Neural progenitor cell (in vitro differentiated cells): ENCODE measurements around the gene DISP2. TPM values are rescaled to one million over a fixed set of nuclear protein-coding genes. Genes with fewer than 3 reads are reported as not detected.

ENCODE experiments used
- DNase-seq: peaks from one replicate; pipeline ENCODE4 v3.0.0-alpha.2; 2016; ENCODE audit warnings: low spot score
- H2AFZ ChIP-seq: fragments of 200-600 bp; sonication (generic); replicated peaks from 2 replicates; pipeline ENCODE4 v1.6.1; 2016; ENCODE audit warnings: antibody characterized with exemption
- H3F3A ChIP-seq: fragments of 200-600 bp; sonication (generic); 2 replicates; pipeline ENCODE4 v1.6.1; 2016; ENCODE audit warnings: antibody characterized with exemption, low read depth
- H3K27ac ChIP-seq: fragments of 200-600 bp; sonication (generic); 2 replicates; pipeline ENCODE4 v1.5.1; 2016; ENCODE audit warnings: mild to moderate bottlenecking
- H3K27me3 ChIP-seq: fragments of 200-600 bp; sonication (generic); 2 replicates; pipeline ENCODE4 v1.6.1; 2016; ENCODE audit warnings: mild to moderate bottlenecking, moderate library complexity
- H3K36me3 ChIP-seq: fragments of 200-600 bp; sonication (generic); 2 replicates; pipeline ENCODE4 v1.5.1; 2016
- H3K4me1 ChIP-seq: fragments of 200-600 bp; sonication (generic); 2 replicates; pipeline ENCODE4 v1.6.1; 2016; ENCODE audit warnings: mixed run types
- H3K4me2 ChIP-seq: fragments of 200-600 bp; sonication (generic); 2 replicates; pipeline ENCODE4 v1.6.1; 2016
- H3K4me3 ChIP-seq: fragments of 200-600 bp; sonication (generic); 2 replicates; pipeline ENCODE4 v1.5.1; 2016
- H3K79me2 ChIP-seq: fragments of 200-600 bp; sonication (generic); 2 replicates; pipeline ENCODE4 v1.6.1; 2016; ENCODE audit warnings: low read depth
- H3K9ac ChIP-seq: fragments of 200-600 bp; sonication (generic); 2 replicates; pipeline ENCODE4 v1.6.1; 2016
- H3K9me3 ChIP-seq: fragments of 200-600 bp; sonication (generic); 2 replicates; pipeline ENCODE4 v1.5.1; 2016; ENCODE audit warnings: low read depth
- H4K20me1 ChIP-seq: fragments of 200-600 bp; sonication (generic); 2 replicates; pipeline ENCODE4 v1.6.1; 2016; ENCODE audit warnings: low read depth
- H3K27ac Mint-ChIP-seq: 3 replicates; pipeline ENCODE4 v1.8.0; 2021; ENCODE audit warnings: mixed read lengths
- H3K27me3 Mint-ChIP-seq: 2 replicates; pipeline ENCODE4 v1.8.0; 2022; ENCODE audit warnings: low read depth, mild to moderate bottlenecking, inconsistent platforms, moderate library complexity, mixed read lengths; ENCODE audit not compliant: insufficient read depth
- H3K36me3 Mint-ChIP-seq: 3 replicates; pipeline ENCODE4 v1.8.0; 2021; ENCODE audit warnings: mixed read lengths
- H3K4me1 Mint-ChIP-seq: 3 replicates; pipeline ENCODE4 v1.8.0; 2021; ENCODE audit warnings: mixed read lengths
- H3K4me3 Mint-ChIP-seq: 3 replicates; pipeline ENCODE4 v1.8.0; 2021; ENCODE audit warnings: mild to moderate bottlenecking, moderate library complexity, mixed read lengths
- H3K9me3 Mint-ChIP-seq: 3 replicates; pipeline ENCODE4 v1.8.0; 2020; ENCODE audit warnings: mixed read lengths
- CTCF ChIP-seq: fragments of 200-600 bp; sonication (generic); IDR thresholded peaks from 2 replicates; pipeline ENCODE4 v1.5.1; 2017; ENCODE audit warnings: antibody characterized with exemption, mild to moderate bottlenecking
- EZH2 ChIP-seq: fragments of 200-600 bp; sonication (generic); IDR thresholded peaks from 2 replicates; pipeline ENCODE4 v1.6.1; 2017; ENCODE audit warnings: antibody characterized with exemption, mild to moderate bottlenecking, moderate library complexity
- EZH2phosphoT487 ChIP-seq: fragments of 200-600 bp; sonication (generic); IDR thresholded peaks from 2 replicates; pipeline ENCODE4 v1.6.1; 2017; ENCODE audit warnings: antibody characterized with exemption
- total RNA-seq: library from RNA; depleted of rRNA; stranded (reverse); fragments of >200 nt; gene quantifications from 2 replicates; pipeline ENCODE4 v1.2.3, GENCODE V29; 2015; ENCODE audit warnings: low replicate concordance

The DISP2 gene
- total RNA-seq, 1 donor from 2014 or later: not detected

GRCh38 chr15:40386480-40386879 lies 28.5 kb downstream of the DISP2 start:
- H3K79me2 ChIP-seq: peaks cover 32% of the 10 kb centered on the region
- no peak overlapping the region for H3K4me2 ChIP-seq
- H2AFZ ChIP-seq: no peak overlapping the region
- no peak overlapping the region for H3K4me3 ChIP-seq
- peaks cover 6% of the 10 kb centered on the region for H3F3A ChIP-seq
- H3K27me3 ChIP-seq: no peaks in the 10 kb centered on the region
- H3K4me1 ChIP-seq: peaks cover 14% of the 10 kb centered on the region
- H3K4me3 Mint-ChIP-seq: no peak overlapping the region
- peaks cover 35% of the 10 kb centered on the region for H3K36me3 ChIP-seq
- peaks cover 4% of the 10 kb centered on the region for H3K27me3 Mint-ChIP-seq
- peaks cover 24% of the 10 kb centered on the region for H3K4me1 Mint-ChIP-seq
- no peak overlapping the region for H3K9ac ChIP-seq
- H3K36me3 Mint-ChIP-seq: peaks cover 39% of the 10 kb centered on the region
- H3K9me3 Mint-ChIP-seq: no peaks in the 10 kb centered on the region
- H3K27ac Mint-ChIP-seq: no peak overlapping the region
- TF ChIP-seq EZH2phosphoT487 (no peak), CTCF (no peak), EZH2 (no peak)
- peaks cover 15% of the 10 kb centered on the region for H4K20me1 ChIP-seq
- no peaks in the 10 kb centered on the region for H3K9me3 ChIP-seq
- DNase-seq: no peak
- H3K27ac ChIP-seq: no peak overlapping the region

GRCh38 chr15:40388941-40389823 lies 31.2 kb downstream of the DISP2 start:
- Mint-ChIP-seq H3K4me3 (no peak overlapping the region), H3K9me3 (no peaks in the 10 kb centered on the region), H3K27ac (no peak overlapping the region), H3K36me3 (peaks cover 48% of the 10 kb centered on the region), H3K4me1 (peaks cover 10% of the 10 kb centered on the region), H3K27me3 (no peaks in the 10 kb centered on the region)
- Histone ChIP-seq H3K27ac (no peak overlapping the region), H2AFZ (no peak overlapping the region), H3K79me2 (peaks cover 18% of the 10 kb centered on the region), H3K9ac (no peak overlapping the region), H4K20me1 (peaks cover 22% of the 10 kb centered on the region), H3F3A (peaks cover 6% of the 10 kb centered on the region), H3K27me3 (no peaks in the 10 kb centered on the region), H3K9me3 (no peaks in the 10 kb centered on the region), H3K4me1 (peaks cover 8% of the 10 kb centered on the region), H3K4me2 (no peak overlapping the region), H3K36me3 (peaks cover 53% of the 10 kb centered on the region), H3K4me3 (no peak overlapping the region)
- no peak for DNase-seq
- no peak for TF ChIP-seq EZH2
- no peak for TF ChIP-seq EZH2phosphoT487
- TF ChIP-seq CTCF: no peak

GRCh38 chr15:40389824-40390595 lies 32.0 kb downstream of the DISP2 start:
- Histone ChIP-seq H3K79me2 (peaks cover 10% of the 10 kb centered on the region), H3K4me3 (no peak overlapping the region), H2AFZ (no peak overlapping the region), H3F3A (peaks cover 6% of the 10 kb centered on the region), H3K9ac (no peak overlapping the region), H3K4me2 (no peak overlapping the region), H3K9me3 (no peaks in the 10 kb centered on the region), H3K27me3 (no peaks in the 10 kb centered on the region), H3K27ac (no peak overlapping the region), H3K36me3 (peaks cover 53% of the 10 kb centered on the region), H4K20me1 (peaks cover 15% of the 10 kb centered on the region), H3K4me1 (peaks cover under 1% of the 10 kb centered on the region)
- TF ChIP-seq EZH2 (no peak), CTCF (no peak), EZH2phosphoT487 (no peak)
- H3K4me1 Mint-ChIP-seq: peaks cover 4% of the 10 kb centered on the region
- no peak for DNase-seq
- peaks cover 48% of the 10 kb centered on the region for H3K36me3 Mint-ChIP-seq
- no peak overlapping the region for H3K27ac Mint-ChIP-seq
- H3K9me3 Mint-ChIP-seq: no peaks in the 10 kb centered on the region
- no peaks in the 10 kb centered on the region for H3K27me3 Mint-ChIP-seq
- H3K4me3 Mint-ChIP-seq: no peak overlapping the region
